ENCODE results near the gene MINPP1.

The MINPP1 gene

GRCh38 chr10:87524296-87524695 is 19.6 kb downstream of the MINPP1 start:
- DNase-seq = no peak

GRCh38 chr10:87531908-87532622 is 27.4 kb downstream of the MINPP1 start:
- DNase-seq = no peak

- no peak for DNase-seq
Observed at GRCh38 chr10:87532696-87533095, 28.0 kb downstream of the MINPP1 start.

- DNase-seq = no peak
Observed at GRCh38 chr10:87534173-87534858, 29.6 kb downstream of the MINPP1 start.

- no peak for DNase-seq
Observed at GRCh38 chr10:87538092-87539015, 33.7 kb downstream of the MINPP1 start.

- no peak for DNase-seq
Observed at GRCh38 chr10:87541114-87541513, 36.4 kb downstream of the MINPP1 start.

- DNase-seq = no peak
Observed at GRCh38 chr10:87544721-87545120, 40.0 kb downstream of the MINPP1 start.

GRCh38 chr10:87545783-87546182 is 41.1 kb downstream of the MINPP1 start:
- no peak for DNase-seq

- DNase-seq = peak; percentile 55 to 59
Observed at GRCh38 chr10:87546210-87546609, 41.5 kb downstream of the MINPP1 start.

- DNase-seq = no peak
Observed at GRCh38 chr10:87546971-87547413, 42.3 kb downstream of the MINPP1 start.

GRCh38 chr10:87547734-87548311 is 43.1 kb downstream of the MINPP1 start:
- DNase-seq = no peak

- DNase-seq = no peak
Observed at GRCh38 chr10:87550741-87551140, 46.0 kb downstream of the MINPP1 start.

GRCh38 chr10:87551326-87551725 is 46.6 kb downstream of the MINPP1 start:
- no peak for DNase-seq

GRCh38 chr10:87552248-87552929 is 47.7 kb downstream of the MINPP1 start:
- no peak for DNase-seq

- no peak for DNase-seq
Observed at GRCh38 chr10:87557409-87557808, 52.7 kb downstream of the MINPP1 start.

- DNase-seq = no peak
Observed at GRCh38 chr10:87558333-87558732, 53.6 kb downstream of the MINPP1 start.

- DNase-seq = no peak
Observed at GRCh38 chr10:87559392-87559791, 54.7 kb downstream of the MINPP1 start.

GRCh38 chr10:87560495-87561129 is 55.9 kb downstream of the MINPP1 start:
- DNase-seq = no peak

- DNase-seq = no peak
Observed at GRCh38 chr10:87562750-87563149, 58.1 kb downstream of the MINPP1 start.

GRCh38 chr10:87565010-87565409 is 60.3 kb downstream of the MINPP1 start:
- no peak for DNase-seq

- DNase-seq = no peak
Observed at GRCh38 chr10:87575851-87576250, 71.2 kb downstream of the MINPP1 start.
